ENCODE results near the gene BAZ2A.

DNA sequence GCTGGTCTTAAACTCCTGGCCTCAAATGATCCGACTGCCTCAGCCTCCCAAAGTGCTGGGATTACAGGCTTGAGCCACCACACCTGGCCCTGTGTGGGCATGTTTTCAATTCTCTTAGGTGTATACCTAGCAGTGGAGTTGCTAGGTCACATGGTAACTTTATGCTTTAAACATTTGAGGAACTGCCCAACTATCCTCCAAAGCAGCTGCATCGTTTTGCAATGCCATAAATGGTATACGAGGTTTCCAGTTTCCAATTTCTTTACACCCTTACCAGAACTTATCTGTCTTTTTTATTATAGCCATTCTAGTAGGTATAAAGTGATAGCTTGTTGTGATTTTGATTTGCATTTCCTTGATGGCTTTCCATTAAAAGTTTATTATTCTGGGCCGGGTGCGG, 83.4 kb downstream of the BAZ2A start:
- no peak for TF ChIP-seq POLR2A (IDR thresholded peaks at IDR 0.05)
- TF ChIP-seq, protein P1, sequence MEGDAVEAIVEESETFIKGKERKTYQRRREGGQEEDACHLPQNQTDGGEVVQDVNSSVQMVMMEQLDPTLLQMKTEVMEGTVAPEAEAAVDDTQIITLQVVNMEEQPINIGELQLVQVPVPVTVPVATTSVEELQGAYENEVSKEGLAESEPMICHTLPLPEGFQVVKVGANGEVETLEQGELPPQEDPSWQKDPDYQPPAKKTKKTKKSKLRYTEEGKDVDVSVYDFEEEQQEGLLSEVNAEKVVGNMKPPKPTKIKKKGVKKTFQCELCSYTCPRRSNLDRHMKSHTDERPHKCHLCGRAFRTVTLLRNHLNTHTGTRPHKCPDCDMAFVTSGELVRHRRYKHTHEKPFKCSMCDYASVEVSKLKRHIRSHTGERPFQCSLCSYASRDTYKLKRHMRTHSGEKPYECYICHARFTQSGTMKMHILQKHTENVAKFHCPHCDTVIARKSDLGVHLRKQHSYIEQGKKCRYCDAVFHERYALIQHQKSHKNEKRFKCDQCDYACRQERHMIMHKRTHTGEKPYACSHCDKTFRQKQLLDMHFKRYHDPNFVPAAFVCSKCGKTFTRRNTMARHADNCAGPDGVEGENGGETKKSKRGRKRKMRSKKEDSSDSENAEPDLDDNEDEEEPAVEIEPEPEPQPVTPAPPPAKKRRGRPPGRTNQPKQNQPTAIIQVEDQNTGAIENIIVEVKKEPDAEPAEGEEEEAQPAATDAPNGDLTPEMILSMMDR (IDR thresholded peaks at IDR 0.05) = no peak

All from sigmoid colon (tissue), 3 donors.